Peyer's patch (tissue), 4 donors: ENCODE measurements around the gene MIPOL1. TPM values are rescaled to one million over a fixed set of nuclear protein-coding genes. Genes with fewer than 3 reads are reported as not detected.

Source experiments
- DNase-seq, 3 donors: peaks; one replicate each; pipeline ENCODE4 v3.0.0-alpha.2; 2017 to 2019
- H3K27ac ChIP-seq, 4 donors: fragments of 200-600 bp; sonication (generic); one replicate each; pipeline ENCODE4 v1.5.1; 2016 to 2019
- H3K27me3 ChIP-seq, 2 donors: fragments of 200-600 bp; sonication (generic); one replicate each; pipeline ENCODE4 v1.5.1; 2019
- H3K36me3 ChIP-seq, 3 donors: fragments of 200-600 bp; sonication (generic); one replicate each; pipeline ENCODE4 v1.5.1; 2016 to 2019
- H3K4me1 ChIP-seq, 4 donors: fragments of 200-600 bp; sonication (generic); one replicate each; pipeline ENCODE4 v1.5.1; 2016 to 2019
- H3K4me3 ChIP-seq, 4 donors: fragments of 200-600 bp; sonication (generic); 1 replicate in 3 of 4; 2 replicates in 1 of 4; pipeline ENCODE4 v1.5.1; 2016 to 2019; ENCODE audit warnings: mild to moderate bottlenecking in 1 of 4
- H3K9me3 ChIP-seq, 4 donors: fragments of 200-600 bp; sonication (generic); one replicate each; pipeline ENCODE4 v1.5.1; 2016 to 2019; ENCODE audit warnings: mild to moderate bottlenecking in 1 of 4
- POLR2A ChIP-seq, 2 donors: fragments of 450-650 bp; IDR thresholded peaks; one replicate each; pipeline ENCODE4 v1.5.1; 2017; ENCODE audit warnings: antibody characterized with exemption in 2 of 2, mild to moderate bottlenecking in 2 of 2, moderate library complexity in 2 of 2
- total RNA-seq, 4 donors: library from RNA; depleted of rRNA; stranded (reverse); fragments of >200 nt; gene quantifications; one replicate each; pipeline ENCODE4 v1.1.0, GENCODE V29; 2016
- TF ChIP-seq, protein P1 (sequence below), 6 experiments: fragments of 450-650 bp in 4 of 6; fragments of 200-600 bp in 2 of 6; sonication (generic) in 1 of 6; IDR thresholded peaks; one replicate each; pipeline ENCODE4 v1.5.1; 2017 to 2019; ENCODE audit warnings: antibody characterized with exemption in 6 of 6, mild to moderate bottlenecking in 3 of 6, moderate library complexity in 1 of 6

The MIPOL1 gene
- total RNA-seq, 4 donors from 2014 or later, result 5.6 to 42.1 (median 14.9) TPM

DNA sequence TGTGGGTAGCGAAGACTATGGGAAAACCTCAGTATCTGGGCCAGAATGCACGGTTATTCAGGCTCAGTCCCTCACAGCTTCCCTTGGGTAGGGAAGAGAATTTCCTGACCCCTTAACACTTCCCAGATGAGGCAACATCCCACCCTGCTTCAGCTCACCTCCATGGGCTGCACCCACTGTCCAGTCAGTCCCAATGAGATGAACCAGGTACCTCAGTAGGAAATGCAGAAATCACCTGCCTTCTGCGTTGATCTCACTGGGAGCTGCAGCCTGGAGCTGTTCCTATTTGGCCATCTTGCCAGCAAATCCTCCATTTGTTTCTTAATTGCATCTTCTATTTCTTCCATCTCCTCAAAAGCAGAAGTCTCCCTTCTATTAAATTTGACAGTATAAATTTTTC, 292.9 kb downstream of the MIPOL1 start:
- Histone ChIP-seq H3K9me3 (peaks cover 0 to 3% (median 0%) of the 10 kb centered on the region in 4 donors), H3K36me3 (no peaks in the 10 kb centered on the region), H3K4me1 (no peaks in the 10 kb centered on the region), H3K27ac (no peak overlapping the region), H3K4me3 (no peak overlapping the region), H3K27me3 (no peaks in the 10 kb centered on the region)
- no peak for DNase-seq
- TF ChIP-seq POLR2A (IDR thresholded peaks at IDR 0.05), result no peak
- TF ChIP-seq, protein P1, sequence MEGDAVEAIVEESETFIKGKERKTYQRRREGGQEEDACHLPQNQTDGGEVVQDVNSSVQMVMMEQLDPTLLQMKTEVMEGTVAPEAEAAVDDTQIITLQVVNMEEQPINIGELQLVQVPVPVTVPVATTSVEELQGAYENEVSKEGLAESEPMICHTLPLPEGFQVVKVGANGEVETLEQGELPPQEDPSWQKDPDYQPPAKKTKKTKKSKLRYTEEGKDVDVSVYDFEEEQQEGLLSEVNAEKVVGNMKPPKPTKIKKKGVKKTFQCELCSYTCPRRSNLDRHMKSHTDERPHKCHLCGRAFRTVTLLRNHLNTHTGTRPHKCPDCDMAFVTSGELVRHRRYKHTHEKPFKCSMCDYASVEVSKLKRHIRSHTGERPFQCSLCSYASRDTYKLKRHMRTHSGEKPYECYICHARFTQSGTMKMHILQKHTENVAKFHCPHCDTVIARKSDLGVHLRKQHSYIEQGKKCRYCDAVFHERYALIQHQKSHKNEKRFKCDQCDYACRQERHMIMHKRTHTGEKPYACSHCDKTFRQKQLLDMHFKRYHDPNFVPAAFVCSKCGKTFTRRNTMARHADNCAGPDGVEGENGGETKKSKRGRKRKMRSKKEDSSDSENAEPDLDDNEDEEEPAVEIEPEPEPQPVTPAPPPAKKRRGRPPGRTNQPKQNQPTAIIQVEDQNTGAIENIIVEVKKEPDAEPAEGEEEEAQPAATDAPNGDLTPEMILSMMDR (IDR thresholded peaks at IDR 0.05), result no peak

DNA sequence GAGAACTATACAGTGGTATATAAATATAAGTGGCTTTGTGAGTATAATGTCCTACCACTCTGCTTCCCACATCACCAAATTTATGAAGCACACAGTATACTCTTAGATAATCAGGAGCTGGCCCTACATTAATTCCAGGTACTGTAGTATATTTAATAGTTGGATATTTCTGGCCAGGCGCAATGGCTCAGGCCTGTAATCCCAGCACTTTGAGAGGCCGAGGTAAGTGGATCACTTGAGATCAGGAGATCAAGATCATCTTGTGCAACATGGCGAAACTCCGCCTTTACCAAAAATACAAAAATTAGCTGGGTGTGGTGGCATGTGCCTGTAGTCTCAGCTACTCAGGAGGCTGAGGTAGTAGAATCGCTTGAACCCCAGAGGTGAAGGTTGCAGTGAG, 293.3 kb downstream of the MIPOL1 start:
- no peak for TF ChIP-seq POLR2A (IDR thresholded peaks at IDR 0.05)
- TF ChIP-seq, protein P1 (IDR thresholded peaks at IDR 0.05), result no peak
- no peak for DNase-seq
- Histone ChIP-seq H3K4me3 (no peak overlapping the region), H3K27me3 (no peaks in the 10 kb centered on the region), H3K36me3 (no peaks in the 10 kb centered on the region), H3K9me3 (peaks cover 0 to 3% (median 0%) of the 10 kb centered on the region in 4 donors), H3K4me1 (no peaks in the 10 kb centered on the region), H3K27ac (no peak overlapping the region)

DNA sequence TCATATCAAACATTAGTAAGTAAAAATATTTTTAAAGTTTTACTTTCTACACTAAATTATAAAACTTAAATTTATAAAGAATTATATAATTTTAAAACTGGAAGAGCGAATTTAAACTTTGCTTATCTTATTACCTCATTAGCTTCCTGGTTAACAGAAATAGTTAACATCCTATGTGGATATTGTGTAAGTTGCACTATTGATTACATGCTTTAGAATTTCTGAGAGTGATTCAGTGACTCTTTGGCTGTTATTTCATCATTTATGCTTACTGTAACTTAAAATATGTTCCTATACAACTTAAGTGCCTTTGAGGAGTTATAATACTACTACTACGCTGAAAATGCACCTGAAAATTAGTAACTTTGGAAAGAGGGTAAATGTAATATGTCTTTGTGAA, 295.9 kb downstream of the MIPOL1 start:
- Histone ChIP-seq H3K4me1 (no peaks in the 10 kb centered on the region), H3K36me3 (no peaks in the 10 kb centered on the region), H3K27me3 (no peaks in the 10 kb centered on the region), H3K27ac (no peak overlapping the region), H3K9me3 (peaks cover 0 to 3% (median 0%) of the 10 kb centered on the region in 4 donors), H3K4me3 (no peak overlapping the region)
- DNase-seq, result no peak
- no peak for TF ChIP-seq POLR2A (IDR thresholded peaks at IDR 0.05)
- TF ChIP-seq, protein P1 (IDR thresholded peaks at IDR 0.05), result no peak

DNA sequence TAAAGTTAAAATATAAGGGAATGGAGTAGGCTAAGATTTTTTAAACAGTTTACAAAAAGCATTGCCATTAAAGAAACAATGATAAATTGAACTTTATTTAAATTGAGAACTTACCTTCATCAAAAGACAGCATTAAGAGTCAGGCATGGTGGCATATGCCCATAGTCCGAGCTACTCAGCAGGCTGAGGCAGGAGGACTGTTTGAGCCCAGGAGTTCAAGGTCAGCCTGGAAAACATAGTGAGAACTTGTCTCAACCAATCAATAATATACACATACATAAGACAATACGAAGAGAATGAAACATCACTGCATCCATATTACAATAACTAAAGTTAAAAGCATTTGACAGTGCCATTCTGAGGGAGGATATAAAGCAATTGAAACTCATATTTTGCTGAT, 299.7 kb downstream of the MIPOL1 start:
- no peaks in the 10 kb centered on the region for H3K36me3 ChIP-seq
- H3K4me3 ChIP-seq, result no peak overlapping the region
- H3K9me3 ChIP-seq, result no peaks in the 10 kb centered on the region
- H3K27ac ChIP-seq, result no peak overlapping the region
- H3K4me1 ChIP-seq, result no peaks in the 10 kb centered on the region
- no peak for TF ChIP-seq POLR2A (IDR thresholded peaks at IDR 0.05)
- TF ChIP-seq, protein P1 (IDR thresholded peaks at IDR 0.05), result no peak
- H3K27me3 ChIP-seq, result no peaks in the 10 kb centered on the region
- no peak for DNase-seq

DNA sequence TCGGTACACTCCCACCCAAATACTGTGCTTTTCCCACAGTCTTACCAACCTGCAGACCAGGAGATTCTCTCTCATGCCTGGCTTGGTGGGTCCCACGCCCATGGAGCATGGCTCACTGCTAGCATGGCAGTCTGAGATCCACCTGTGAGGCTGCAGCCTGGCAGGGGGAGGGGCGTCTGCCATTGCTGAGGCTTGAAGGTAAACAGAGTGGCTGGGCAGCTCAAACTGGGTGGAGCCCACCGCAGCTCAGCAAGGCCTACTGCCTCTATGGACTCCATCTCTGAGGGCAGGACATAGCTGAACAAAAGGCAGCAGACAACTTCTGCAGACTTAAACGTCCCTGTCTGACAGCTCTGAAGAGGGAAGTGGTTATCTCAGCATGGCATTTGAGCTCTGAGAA, 304.1 kb downstream of the MIPOL1 start:
- H3K9me3 ChIP-seq, result no peaks in the 10 kb centered on the region
- DNase-seq, result no peak
- no peak overlapping the region for H3K4me3 ChIP-seq
- H3K4me1 ChIP-seq, result no peaks in the 10 kb centered on the region
- H3K27ac ChIP-seq, result no peak overlapping the region
- H3K27me3 ChIP-seq, result no peaks in the 10 kb centered on the region
- no peak for TF ChIP-seq POLR2A (IDR thresholded peaks at IDR 0.05)
- TF ChIP-seq, protein P1 (IDR thresholded peaks at IDR 0.05), result no peak
- H3K36me3 ChIP-seq, result no peaks in the 10 kb centered on the region

DNA sequence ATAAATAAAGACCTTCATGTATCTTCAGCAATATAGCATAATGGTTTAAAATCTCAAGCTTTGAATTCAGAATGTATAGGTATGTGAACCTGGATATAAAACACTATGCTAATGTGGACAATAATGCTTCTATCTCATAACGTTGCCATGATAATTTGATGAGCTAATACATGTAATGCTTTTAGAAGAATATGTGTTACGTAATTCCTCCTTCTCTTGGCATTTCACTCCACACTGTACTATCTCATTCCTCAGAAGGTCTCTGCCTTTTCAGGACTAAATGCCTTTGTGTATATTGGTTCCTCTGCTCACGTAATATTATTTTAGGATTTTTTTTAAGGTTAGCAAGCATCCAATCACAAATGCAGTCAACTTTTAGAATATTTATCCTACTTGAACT, 310.8 kb downstream of the MIPOL1 start:
- H3K27me3 ChIP-seq, result no peaks in the 10 kb centered on the region
- H3K36me3 ChIP-seq, result no peaks in the 10 kb centered on the region
- TF ChIP-seq, protein P1 (IDR thresholded peaks at IDR 0.05), result no peak
- no peak for TF ChIP-seq POLR2A (IDR thresholded peaks at IDR 0.05)
- no peaks in the 10 kb centered on the region for H3K4me1 ChIP-seq
- no peaks in the 10 kb centered on the region for H3K9me3 ChIP-seq
- H3K4me3 ChIP-seq, result no peak overlapping the region
- DNase-seq, result no peak
- H3K27ac ChIP-seq, result no peak overlapping the region
